ENCODE measurements around the gene TAS1R3.

Gene TAS1R3

GRCh38 chr1:1331068-1331965 lies at the start of gene TAS1R3:
TSS of gene TAS1R3 (plus strand) at chr1:1331280. CDS start at chr1:1331346, 66 bp downstream.
- H3K4me3 ChIP-seq (ENCODE audit: low read length): no peak within 1 kb of the TSS
- TF ChIP-seq CTCF (conservative IDR thresholded peaks at IDR 0.05; ENCODE audit: low read depth, low read length): no peak
- no peak for DNase-seq (ENCODE audit: low read depth)

GRCh38 chr1:1281533-1282321 lies 49.4 kb upstream of the TAS1R3 start:
- TF ChIP-seq CTCF (conservative IDR thresholded peaks at IDR 0.05; ENCODE audit: low read depth, low read length): no peak
- no peak for DNase-seq (ENCODE audit: low read depth)
- no peak overlapping the region for H3K4me3 ChIP-seq (ENCODE audit: low read length)

GRCh38 chr1:1282998-1283397 lies 48.1 kb upstream of the TAS1R3 start:
- no peak for DNase-seq (ENCODE audit: low read depth)
- H3K4me3 ChIP-seq (ENCODE audit: low read length): no peak overlapping the region
- no peak for TF ChIP-seq CTCF (conservative IDR thresholded peaks at IDR 0.05; ENCODE audit: low read depth, low read length)

- no peak overlapping the region for H3K4me3 ChIP-seq (ENCODE audit: low read length)
- TF ChIP-seq CTCF (conservative IDR thresholded peaks at IDR 0.05; ENCODE audit: low read depth, low read length): no peak
Observed at GRCh38 chr1:1283821-1284220, 47.3 kb upstream of the TAS1R3 start.

GRCh38 chr1:1284221-1285101 lies 46.6 kb upstream of the TAS1R3 start:
- H3K4me3 ChIP-seq (ENCODE audit: low read length): no peak overlapping the region
- no peak for DNase-seq (ENCODE audit: low read depth)
- no peak for TF ChIP-seq CTCF (conservative IDR thresholded peaks at IDR 0.05; ENCODE audit: low read depth, low read length)

More at GRCh38 chr1:1283821-1284220, 47.3 kb upstream of the TAS1R3 start:
- no peak for DNase-seq (ENCODE audit: low read depth)

GRCh38 chr1:1285102-1285571 lies 45.9 kb upstream of the TAS1R3 start:
- DNase-seq (ENCODE audit: low read depth): no peak
- no peak for TF ChIP-seq CTCF (conservative IDR thresholded peaks at IDR 0.05; ENCODE audit: low read depth, low read length)

More at GRCh38 chr1:1285102-1285571, 45.9 kb upstream of the TAS1R3 start:
- H3K4me3 ChIP-seq (ENCODE audit: low read length): no peak overlapping the region

Measured in retinal pigment epithelial cell (primary cell).